Measurements from ENCODE around the gene RHOF.

- TF ChIP-seq POLR2A (IDR thresholded peaks at IDR 0.05), result no peak
- TF ChIP-seq CTCF (IDR thresholded peaks at IDR 0.05), result no peak
These were observed 59.6 kb downstream of the RHOF start for GRCh38 chr12:121733849-121734248.

Measured in heart left ventricle (tissue), 13 donors.